Breast epithelium (tissue), 3 donors: ENCODE measurements around the gene HEXIM1.

Experiments
- CTCF ChIP-seq, 3 donors: fragments of 450-650 bp; IDR thresholded peaks; one replicate each; pipeline ENCODE4 v1.5.1; 2016 to 2017; ENCODE audit warnings: antibody characterized with exemption in 3 of 3, mild to moderate bottlenecking in 3 of 3, moderate library complexity in 3 of 3
- POLR2A ChIP-seq: fragments of 450-650 bp; IDR thresholded peaks from one replicate; pipeline ENCODE4 v1.6.1; 2016; ENCODE audit warnings: antibody characterized with exemption, mild to moderate bottlenecking, moderate library complexity

GRCh38 chr17:45148183-45149036 lies at the start of gene HEXIM1:
- TF ChIP-seq CTCF (IDR thresholded peaks at IDR 0.05) (no peak), POLR2A (peak; percentile 100)
